SKM-1 (cell line): Measurements from ENCODE around the gene IGLL1.
"Not testable (repeated sequence)": the region's sequence is repeated elsewhere in the genome, so short reads cannot be mapped to it uniquely, and the experiment has no call there.

Experiments
- DNase-seq: peaks from one replicate; lab custom pipeline; 2025; ENCODE audit not compliant: unreplicated experiment; lab: John Stamatoyannopoulos, UW

IGLL1 gene

DNA sequence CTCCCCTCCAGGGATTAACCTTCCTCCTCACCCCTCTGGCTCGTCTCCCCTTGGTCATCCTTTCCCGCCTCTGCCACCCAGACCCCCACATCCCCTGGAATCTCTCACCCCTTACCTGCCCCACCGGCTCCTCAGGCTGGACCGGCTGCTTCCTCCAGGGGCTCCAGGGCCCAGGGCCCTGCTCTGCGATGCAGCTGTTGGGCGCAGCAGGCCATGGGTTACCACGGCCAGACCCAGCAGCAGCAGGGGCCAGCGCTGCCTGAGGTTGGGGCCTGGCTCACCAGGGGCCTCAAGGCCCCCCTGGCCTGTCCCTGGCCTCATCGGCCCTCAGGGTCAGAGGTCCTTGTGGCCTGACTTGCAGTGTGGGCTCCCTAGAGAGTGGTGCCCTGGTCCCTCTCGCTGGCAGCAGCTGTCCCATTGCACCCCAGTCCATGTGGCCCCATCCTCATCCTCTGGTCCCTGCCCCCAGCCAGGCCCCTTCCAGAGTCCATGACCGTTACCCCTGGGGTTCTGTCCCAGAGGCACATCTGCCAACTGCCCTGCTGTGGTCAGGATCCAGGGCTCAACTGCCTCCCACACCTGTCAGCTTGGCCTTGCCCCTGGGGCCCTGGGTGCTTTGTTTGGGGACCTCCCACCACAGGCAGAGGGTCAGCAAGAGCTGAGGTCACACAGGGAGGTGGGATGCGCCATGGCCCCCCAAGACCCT, at the start of gene IGLL1:
TSS of gene IGLL1 (minus strand) at position 421 of the 706 bp plus-strand sequence. CDS start at position 321, 100 bp downstream.
- DNase-seq: no peak

- DNase-seq: not testable (repeated sequence)
Measured at GRCh38 chr22:23628056-23628743, 48.1 kb upstream of the IGLL1 start.

GRCh38 chr22:23627401-23628055, 47.4 kb upstream of the IGLL1 start:
- DNase-seq: peak; percentile 15

GRCh38 chr22:23626286-23626975, 46.3 kb upstream of the IGLL1 start:
- DNase-seq: no peak

DNA sequence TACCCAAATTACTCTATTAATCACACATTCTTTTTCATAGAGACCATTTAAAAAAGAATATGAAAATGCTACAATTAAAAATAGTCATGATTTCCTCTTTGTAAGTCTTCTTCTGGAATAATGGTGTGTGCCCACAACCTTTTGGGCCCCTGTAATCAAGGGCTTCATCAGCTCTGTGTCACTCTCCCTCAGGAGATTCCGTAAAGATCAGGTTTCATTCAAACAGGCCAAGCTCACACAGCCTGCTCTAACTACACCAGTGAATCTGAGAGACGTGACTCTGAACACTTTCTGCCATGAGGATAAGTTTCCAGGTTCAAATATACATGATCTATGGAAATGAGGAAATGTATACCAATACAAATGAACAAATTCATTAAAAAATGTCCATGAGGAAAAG, 42.5 kb upstream of the IGLL1 start:
- DNase-seq: no peak

- DNase-seq: not testable (repeated sequence)
Measured at GRCh38 chr22:23621916-23622315, 41.8 kb upstream of the IGLL1 start.

GRCh38 chr22:23621082-23621780, 41.1 kb upstream of the IGLL1 start:
- DNase-seq: no peak

- no peak for DNase-seq
Measured at GRCh38 chr22:23613193-23613972, 33.3 kb upstream of the IGLL1 start.

- no peak for DNase-seq
Measured at GRCh38 chr22:23609983-23610781, 30.1 kb upstream of the IGLL1 start.

GRCh38 chr22:23608583-23608982, 28.5 kb upstream of the IGLL1 start:
- DNase-seq: no peak

GRCh38 chr22:23606204-23607131, 26.4 kb upstream of the IGLL1 start:
- no peak for DNase-seq

DNA sequence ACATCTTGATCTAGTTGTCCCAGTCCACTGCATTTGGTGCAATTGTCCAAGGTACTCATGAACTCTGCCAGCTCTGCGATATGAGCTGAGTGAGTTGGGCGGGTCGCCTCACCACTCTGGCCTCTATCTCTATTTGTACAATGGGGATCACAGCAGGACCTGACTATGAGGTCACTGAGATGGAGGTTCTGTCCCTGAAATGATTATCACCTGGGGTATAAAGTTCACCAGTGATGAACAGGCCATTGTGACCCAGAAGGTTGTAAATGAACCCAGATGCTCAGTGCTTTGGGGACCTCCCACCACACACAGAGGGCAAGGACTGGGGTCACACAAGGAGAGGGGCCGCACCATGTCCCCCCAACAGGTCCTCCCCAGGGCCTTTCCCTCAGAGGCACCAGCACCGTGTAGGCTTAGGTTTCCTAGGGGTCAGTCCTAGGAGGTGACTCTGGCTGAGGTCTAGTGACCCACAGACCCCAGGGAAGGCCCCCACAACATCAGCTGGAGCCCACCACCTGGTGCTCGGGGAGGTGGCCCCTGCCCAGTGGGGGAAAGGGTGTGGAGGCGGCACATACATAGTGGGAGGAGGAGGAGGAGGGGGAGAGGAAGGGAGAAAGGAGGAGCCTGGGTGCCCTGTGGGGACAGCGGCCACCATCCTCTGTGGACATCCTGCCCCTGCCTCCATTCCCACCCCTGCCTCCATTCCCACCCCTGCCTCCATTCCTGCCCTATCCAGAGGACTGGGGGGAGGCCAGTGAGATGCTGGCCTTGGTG, 25.0 kb upstream of the IGLL1 start:
- DNase-seq: no peak

DNA sequence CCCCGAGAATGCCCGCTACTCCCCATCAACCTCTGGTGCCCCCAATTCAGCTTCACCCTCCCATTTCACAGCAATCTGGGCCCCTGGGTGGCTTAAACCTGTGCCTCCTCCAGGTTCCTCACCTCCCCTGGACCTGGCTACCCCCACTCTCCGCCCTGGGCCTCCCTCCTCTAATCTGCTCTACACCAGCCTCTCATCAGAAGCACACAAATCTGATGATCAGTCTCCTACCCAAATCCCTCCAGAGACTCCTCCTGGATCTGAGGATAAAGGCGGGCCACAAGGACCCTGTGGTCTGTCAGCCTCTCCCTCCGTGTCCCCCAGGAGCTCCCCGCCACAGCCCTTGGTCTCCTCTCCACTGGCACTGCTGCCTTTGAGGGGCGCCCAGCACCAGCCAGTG, 23.2 kb upstream of the IGLL1 start:
- DNase-seq: no peak

GRCh38 chr22:23598805-23599518, 18.9 kb upstream of the IGLL1 start:
- no peak for DNase-seq

GRCh38 chr22:23597576-23598268, 17.6 kb upstream of the IGLL1 start:
- not testable (repeated sequence) for DNase-seq

GRCh38 chr22:23595904-23596303, 15.8 kb upstream of the IGLL1 start:
- not testable (repeated sequence) for DNase-seq
